SW480 (cell line): ENCODE measurements around the gene PIH1D2.
"Not testable (repeated sequence)": the region's sequence is repeated elsewhere in the genome, so short reads cannot be mapped to it uniquely, and the experiment has no call there.

Experiments
- DNase-seq: peaks from one replicate; pipeline ENCODE4 v3.0.0-alpha.2; 2016; ENCODE audit warnings: low spot score

PIH1D2 gene

DNA sequence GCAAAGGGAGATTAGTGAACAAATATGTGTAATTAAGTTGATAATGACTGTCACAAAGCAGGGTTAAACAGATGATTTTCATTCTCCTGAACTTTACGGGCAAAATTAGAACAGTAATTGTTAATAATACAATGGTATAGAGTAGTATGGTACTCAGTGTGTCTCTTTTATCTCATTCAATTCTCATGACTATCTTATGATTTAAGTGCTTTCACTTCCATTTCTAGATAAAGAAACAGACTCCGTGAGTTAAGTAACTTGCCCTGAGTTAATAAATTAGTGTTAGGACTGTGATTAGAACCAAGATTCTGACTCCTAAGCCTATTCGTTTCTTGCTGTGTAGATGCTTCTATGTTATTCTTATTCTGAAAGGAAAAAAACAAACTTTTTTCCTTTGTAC, 22.0 kb downstream of the PIH1D2 start:
- DNase-seq = no peak

DNA sequence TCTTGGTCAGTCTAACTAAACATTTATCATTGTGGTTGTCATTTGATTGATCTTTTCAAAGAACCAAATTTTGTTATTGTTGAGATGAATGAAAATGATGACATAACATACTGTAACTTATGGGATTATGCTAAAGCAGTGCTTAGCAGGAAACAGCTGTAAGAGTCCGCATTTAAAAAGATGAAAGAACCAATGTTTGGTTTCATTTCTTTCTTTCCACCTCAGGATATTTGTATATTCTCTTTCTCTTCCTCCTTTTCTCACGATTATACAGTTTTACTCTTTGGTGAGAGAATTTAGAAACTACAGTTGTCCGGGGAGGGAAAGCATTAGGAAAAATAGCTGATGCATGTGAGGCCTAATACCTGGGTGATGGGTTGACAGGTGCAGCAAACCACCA, 23.1 kb downstream of the PIH1D2 start:
- no peak for DNase-seq

DNA sequence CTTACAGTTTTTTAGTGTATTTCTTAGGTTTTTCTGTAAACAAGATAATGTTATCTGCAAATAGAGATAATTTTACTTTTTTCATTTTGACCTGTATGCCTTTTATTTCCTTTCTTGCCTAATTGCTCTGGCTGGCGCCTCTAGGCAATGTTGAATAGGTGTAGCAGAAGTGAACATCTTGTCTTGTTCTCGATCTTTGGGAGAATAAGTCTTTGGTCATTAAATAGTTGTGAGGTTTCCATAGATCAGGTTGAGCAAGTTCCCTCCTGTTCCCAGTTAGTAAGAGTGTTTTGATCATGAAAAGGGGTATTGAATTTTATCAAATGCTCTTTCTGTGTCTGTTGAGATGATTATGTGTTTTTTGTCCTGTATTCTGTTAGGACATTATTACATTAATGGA, 24.0 kb downstream of the PIH1D2 start:
- no peak for DNase-seq

DNA sequence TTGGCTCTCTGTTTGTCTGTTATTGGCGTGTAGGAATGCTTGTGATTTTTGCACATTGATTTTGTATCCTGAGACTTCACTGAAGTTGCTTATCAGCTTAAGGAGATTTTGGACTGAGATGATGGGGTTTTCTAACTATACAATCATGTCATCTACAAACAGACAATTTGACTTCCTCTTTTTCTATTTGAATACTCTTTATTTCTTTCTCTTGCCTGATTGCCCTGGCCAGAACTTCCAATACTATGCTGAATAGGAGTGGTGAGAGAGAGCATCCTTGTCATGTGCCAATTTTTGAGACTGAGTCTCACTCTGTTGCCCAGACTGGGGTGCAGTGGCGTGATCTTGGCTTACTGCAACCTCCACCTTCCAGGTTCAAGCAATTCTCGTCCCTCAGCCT, 25.6 kb downstream of the PIH1D2 start:
- not testable (repeated sequence) for DNase-seq

DNA sequence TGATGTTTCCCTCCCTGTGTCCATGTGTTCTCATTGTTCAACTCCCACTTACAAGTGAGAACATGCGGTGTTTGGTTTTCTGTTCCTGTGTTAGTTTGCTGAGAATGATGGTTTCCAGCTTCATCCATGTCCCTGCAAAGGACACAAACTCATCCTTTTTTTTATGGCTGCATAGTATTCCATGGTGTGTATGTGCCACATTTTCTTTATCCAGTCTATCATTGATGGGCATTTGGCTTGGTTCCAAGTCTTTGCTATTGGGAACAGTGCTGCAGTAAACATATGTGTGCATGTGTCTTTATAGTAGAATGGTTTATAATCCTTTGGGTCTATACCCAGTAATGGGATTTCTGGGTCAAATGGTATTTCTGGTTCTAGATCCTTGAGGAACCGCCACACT, 27.2 kb downstream of the PIH1D2 start:
- not testable (repeated sequence) for DNase-seq

DNA sequence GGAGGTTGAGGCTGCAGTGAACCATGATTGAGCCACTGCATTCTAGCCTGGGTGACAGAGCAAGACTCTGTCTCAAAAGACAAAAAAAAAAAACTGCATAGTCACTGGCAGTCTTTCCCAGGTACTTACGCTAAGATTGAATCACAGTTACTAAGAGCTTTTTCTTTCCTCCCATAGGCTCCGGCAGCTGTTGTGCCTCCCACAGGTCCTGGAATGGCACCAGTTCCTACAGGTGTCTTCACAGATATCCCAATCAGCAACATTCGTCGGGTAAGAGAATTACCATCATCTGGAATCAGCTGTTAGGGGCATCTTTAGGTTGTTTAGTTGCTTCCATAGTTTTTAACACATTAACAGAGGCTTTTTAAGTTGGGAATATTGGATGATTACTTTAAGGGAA, 28.9 kb downstream of the PIH1D2 start:
- no peak for DNase-seq

DNA sequence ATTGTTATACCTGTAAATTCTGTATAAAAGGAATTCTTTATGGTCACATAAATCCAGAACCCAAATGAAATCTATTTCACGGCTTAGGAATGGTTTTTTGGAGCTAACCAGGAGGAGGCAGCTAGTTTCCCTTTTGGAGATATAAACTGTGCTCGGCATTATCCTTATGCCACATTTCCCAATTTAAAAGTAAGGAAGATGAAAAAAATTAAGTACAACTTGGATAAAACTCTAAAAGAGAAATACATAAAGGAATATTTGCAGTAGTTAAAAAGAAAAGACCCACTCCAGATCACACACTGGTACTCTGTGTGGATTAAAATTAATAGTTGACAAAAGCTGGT, 30.9 kb downstream of the PIH1D2 start:
- DNase-seq = no peak

DNA sequence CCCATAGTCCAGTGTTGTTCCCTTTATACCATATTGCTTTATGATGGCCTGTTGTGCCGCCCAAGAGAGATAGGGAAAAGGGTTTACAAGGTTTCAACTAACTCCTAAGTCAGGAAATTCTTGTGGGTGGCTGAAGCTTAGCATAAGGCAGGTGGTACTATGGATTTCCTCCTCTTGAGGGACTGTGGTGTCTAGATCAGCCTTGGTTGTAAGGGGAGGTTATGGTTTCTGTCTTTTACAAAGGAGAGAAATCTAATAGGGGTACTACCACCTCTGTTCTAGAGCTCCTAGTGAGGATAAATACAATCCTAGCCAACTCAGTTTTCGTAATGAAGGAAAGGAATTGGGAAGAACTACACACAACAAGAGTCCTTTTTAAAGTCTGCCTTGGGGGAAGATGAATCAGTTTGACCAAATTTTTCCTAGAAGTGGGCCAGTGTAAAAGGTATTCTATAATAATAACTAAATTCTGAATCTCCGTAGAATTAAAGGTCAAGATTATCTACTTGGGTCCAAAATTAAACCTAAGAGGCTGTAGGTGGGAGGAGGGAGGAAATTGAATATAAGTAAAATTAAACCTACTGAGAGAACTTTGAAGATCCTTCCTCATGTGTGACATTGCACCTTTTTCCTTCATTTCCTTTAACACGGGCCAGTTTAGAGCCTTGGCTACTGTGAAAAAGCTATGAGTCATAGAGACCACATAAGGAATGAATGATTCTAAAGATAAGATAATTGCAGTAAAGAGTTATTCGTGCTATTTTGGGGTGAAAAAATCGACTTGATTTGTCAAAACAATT, 31.5 kb downstream of the PIH1D2 start:
- peak; percentile 17 for DNase-seq

DNA sequence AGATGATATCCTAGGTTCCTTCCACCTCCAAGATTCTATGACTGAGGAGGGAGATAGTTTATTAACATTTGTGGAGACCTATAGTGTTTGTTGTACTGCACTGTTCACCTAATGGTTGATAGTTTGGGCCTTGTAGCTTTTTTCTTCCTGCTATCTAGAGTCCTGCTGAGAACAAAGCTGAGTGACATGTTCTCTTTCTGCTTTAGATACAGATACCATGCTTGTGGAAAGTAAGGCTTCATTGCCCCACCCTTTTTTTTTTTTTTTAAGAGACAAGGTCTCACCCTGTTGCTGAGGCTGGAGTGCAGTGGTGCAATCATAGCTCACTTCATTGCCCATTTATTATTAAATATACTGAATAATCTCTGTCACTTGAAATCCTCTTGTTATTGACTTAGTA, 36.3 kb downstream of the PIH1D2 start:
- no peak for DNase-seq

DNA sequence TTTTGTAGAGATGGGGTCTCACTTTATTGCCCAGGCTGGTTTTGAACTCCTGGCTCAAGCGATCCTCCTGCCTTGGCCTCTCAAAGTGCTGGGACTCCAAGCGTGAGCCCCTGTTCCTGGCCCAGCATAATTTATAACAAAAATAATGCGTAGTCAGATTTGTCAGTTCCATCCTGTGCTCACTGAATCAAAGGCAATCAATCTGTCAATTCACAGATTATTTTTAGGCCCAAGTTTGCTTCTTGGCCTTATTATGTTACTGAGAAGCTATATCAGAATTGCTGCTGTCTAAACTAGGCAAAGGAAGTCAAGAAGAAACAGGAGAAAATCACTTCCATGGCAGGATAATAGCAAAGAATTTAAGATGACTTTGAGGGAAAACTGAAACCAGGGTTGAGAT, 39.9 kb downstream of the PIH1D2 start:
- DNase-seq = no peak

DNA sequence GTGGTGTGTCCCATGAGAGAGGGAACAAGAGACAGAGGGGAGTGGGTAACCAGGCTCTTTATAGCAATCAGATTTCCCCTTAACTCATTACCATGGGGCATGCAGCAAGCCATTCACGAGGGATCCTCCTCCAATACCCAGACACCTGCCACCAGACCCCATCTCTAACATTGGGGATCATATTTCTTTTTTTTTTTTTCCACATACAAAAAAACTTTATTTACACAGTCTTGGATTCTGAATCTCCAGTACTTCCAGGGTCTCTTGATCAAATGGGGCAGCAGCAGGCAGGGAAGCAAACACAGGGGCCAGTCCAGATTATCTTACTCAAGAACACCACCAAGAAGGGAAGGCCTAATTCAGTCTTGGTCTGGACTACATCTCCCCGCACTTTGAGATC, 44.4 kb downstream of the PIH1D2 start:
- DNase-seq = no peak

DNA sequence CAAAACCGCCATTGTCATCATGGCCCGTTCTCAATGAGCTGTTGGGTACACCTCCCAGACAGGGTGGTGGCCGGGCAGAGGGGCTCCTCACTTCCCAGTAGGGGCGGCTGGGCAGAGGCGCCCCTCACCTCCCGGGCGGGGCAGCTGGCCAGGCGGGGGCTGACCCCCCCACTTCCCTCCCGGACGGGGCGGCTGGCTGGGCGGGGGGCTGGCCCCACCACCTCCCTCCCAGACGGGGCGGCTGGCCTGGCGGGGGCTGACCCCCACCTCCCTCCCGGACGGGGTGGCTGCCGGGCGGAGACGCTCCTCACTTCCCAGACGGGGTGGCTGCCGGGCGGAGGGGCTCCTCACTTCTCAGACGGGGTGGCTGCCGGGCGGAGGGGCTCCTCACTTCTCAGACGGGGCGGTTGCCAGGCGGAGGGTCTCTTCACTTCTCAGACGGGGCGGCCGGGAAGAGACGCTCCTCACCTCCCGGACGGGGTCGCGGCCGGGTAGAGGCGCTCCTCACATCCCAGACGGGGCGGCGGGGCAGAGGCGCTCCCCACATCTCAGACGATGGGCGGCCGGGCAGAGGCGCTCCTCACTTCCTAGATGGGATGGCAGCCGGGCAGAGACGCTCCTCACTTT, 46.9 kb downstream of the PIH1D2 start:
- not testable (repeated sequence) for DNase-seq

DNA sequence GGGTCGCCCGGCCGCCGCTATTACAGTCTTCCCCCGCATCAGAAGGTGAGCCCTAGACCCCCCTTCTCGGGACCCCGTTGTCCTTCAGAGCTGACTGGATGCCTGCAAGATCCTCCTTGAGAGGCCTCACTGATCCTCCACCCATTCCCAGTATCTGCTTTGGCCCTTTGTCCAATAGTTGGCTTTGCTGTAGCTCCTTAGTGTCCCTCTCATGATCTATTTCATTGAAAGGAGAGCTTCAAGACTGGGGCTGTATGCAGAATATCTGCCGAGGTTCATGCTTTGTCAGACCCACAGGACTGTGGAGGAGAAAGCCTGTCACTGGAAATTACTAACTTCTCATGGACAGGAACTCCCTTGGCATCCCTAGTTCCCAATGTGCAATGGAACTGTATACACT, 48.1 kb downstream of the PIH1D2 start:
- peak; percentile 16 for DNase-seq

DNA sequence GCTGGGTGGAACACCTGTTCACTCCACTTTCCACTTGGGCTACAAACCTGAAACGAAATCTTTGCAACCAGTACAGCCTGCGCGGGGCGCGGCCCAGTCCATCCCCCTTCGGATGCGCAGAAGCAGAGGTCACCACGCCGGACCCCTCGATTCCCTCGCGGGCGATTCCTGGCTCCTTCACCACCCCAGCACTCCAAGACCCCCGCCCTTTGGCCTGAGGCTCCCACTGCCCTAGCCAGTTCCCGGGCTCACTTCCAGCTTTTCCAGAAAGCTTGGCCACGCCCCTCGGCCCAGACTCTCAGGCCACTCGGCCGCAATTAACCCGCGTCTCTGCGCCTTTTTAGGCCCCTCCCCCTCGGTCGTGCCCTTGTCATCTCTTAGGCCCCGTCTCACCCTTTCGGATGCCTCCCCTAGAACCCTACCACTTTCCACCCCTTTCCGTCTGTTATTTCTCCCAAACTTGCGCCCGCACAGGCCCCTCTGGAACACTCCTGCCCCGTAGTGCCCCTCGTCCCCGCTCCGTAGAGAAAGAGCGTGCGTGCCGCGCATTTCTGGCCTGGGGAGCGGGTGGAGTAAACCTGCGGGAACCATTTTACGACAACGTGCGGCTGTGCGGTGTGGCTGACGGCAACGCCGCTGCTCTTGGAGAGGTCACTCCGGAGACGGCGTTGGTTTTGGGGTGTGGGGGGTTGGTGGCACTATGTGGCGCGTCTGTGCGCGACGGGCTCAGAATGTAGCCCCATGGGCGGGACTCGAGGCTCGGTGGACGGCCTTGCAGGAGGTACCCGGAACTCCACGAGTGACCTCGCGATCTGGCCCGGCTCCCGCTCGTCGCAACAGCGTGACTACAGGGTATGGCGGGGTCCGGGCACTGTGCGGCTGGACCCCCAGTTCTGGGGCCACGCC, 48.8 kb downstream of the PIH1D2 start, which contains the start of gene DLAT:
TSS of gene DLAT (plus strand) at position 636 of the 906 bp plus-strand sequence. CDS start at position 701, 65 bp downstream.
- peak; percentile 89 for DNase-seq

DNA sequence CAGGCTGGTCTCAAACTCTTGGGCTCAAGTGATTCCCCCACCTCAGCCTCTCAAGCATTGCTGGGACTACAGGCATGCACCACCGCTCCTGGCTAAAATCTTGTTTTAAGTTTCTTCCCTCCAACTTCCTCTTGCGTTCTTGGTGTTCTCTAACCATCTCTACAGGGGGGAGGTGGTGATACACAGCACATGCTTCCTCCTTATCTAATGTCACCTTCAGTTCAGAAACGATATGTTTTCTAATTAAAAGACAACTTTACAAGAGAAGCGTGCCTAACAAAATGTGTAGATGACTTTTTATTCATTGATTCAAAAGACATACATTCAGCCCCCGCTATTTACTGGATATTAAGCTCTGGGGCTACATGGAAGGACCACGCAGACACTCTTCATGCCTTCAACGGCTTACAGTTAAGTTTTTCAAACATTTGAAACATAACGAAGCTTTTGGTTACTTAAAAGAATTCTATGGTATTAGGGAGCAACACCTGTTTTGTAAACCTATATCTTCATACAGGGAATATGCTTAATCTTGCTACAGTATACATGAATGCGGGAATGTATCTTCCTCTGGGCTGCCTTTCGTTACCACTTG, 49.5 kb downstream of the PIH1D2 start:
- DNase-seq = no peak

DNA sequence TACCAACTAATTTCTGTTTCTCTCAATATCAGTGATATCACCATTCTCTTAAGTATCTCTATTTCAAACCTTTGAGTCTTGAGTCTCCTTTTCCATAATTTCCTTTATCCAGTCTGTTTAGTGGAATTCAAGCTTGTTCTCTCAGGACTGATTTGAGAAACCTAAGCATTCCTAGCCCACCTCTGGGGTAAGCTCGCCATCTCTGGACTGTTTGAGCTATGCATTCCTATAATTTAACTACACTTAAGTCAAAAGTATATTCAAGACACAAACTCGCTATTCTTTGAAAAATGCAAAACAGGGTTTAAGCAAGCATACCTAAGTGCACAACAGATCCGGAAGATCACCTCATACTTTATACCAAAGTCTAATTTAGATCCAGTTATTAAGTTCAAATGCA, 50.7 kb downstream of the PIH1D2 start:
- DNase-seq = no peak

DNA sequence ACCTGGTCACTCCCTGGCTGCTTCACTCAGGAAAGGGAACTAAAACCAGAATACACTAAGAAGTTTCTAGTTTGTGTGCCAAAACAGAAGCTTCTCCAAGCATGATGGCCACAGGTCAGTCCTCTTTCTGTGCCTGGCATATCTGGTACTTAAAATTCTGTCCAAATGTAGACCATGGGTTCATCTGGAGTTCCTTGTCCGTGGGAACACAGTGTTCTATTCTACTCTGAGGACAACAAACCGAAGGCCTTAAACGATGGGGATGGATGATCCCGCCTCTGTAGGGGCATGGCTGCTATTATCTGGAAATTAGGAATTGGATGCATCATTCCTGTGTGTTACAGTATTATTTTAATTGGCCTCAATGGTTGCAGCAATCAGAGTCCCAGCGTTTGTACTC, 54.8 kb downstream of the PIH1D2 start:
- no peak for DNase-seq
